Gastrocnemius medialis (tissue), 4 donors: Measurements from ENCODE around the gene ANKRD24. TPM values are rescaled to one million over a fixed set of nuclear protein-coding genes. Genes with fewer than 3 reads are reported as not detected.
"Not testable (repeated sequence)": the region's sequence is repeated elsewhere in the genome, so short reads cannot be mapped to it uniquely, and the experiment has no call there.

Experiments
- ATAC-seq, 2 donors: fragments of 150-250 bp; one replicate each; pipeline ENCODE4 v1.9.1; 2016
- DNase-seq, 2 donors: peaks; one replicate each; pipeline ENCODE4 v3.0.0-alpha.2; 2019
- H3K27ac ChIP-seq, 4 donors: fragments of 200-600 bp; sonication (generic); 1 replicate in 1 of 4; 2 replicates in 3 of 4; pipeline ENCODE4 v1.5.1; 2016 to 2018; ENCODE audit warnings: mild to moderate bottlenecking in 2 of 4, moderate library complexity in 1 of 4
- H3K27me3 ChIP-seq, 3 donors: fragments of 200-600 bp; sonication (generic) in 2 of 3; 1 replicate in 1 of 3; 2 replicates in 2 of 3; pipeline versions ENCODE4 v1.5.1 to v1.6.0; 2016 to 2019; ENCODE audit warnings: mild to moderate bottlenecking in 1 of 3, moderate library complexity in 1 of 3
- H3K36me3 ChIP-seq, 2 donors: fragments of 200-600 bp; sonication (generic) in 1 of 2; one replicate each; pipeline ENCODE4 v1.5.1; 2017 to 2018
- H3K4me1 ChIP-seq, 2 donors: fragments of 200-600 bp; sonication (generic) in 1 of 2; one replicate each; pipeline ENCODE4 v1.5.1; 2016 to 2017; ENCODE audit warnings: mild to moderate bottlenecking in 2 of 2
- H3K4me3 ChIP-seq, 4 donors: fragments of 200-600 bp; sonication (generic) in 3 of 4; 1 replicate in 1 of 4; 2 replicates in 3 of 4; pipeline ENCODE4 v1.5.1; 2016 to 2019; ENCODE audit warnings: mild to moderate bottlenecking in 2 of 4
- H3K9me3 ChIP-seq, 3 donors: fragments of 200-600 bp; sonication (generic) in 2 of 3; 1 replicate in 1 of 3; 2 replicates in 2 of 3; pipeline ENCODE4 v1.5.1; 2016 to 2019
- CTCF ChIP-seq, 5 experiments: fragments of 450-650 bp in 3 of 5; fragments of 200-600 bp in 2 of 5; sonication (generic) in 2 of 5; IDR thresholded peaks in 4 of 5; conservative IDR thresholded peaks in 1 of 5; 1 replicate in 4 of 5; 2 replicates in 1 of 5; pipeline ENCODE4 v1.5.1; 2016 to 2019; ENCODE audit warnings: antibody characterized with exemption in 5 of 5, mild to moderate bottlenecking in 3 of 5, moderate library complexity in 3 of 5
- POLR2A ChIP-seq, 2 donors: fragments of 450-650 bp; IDR thresholded peaks; one replicate each; pipeline ENCODE4 v1.6.1; 2017; ENCODE audit warnings: antibody characterized with exemption in 2 of 2, mild to moderate bottlenecking in 2 of 2, moderate library complexity in 2 of 2
- in situ Hi-C, 4 donors: fragments of 200-750 bp; cut with MboI; loops; one replicate each; pipeline versions ENCODE4 v1.15.0 to v1.8.0; 2017; ENCODE audit warnings: low sequenced_read_pairs in 4 of 4
- intact Hi-C: fragments of 100-400 bp; cut with DNase I; formaldehyde crosslinking; loops from one replicate; pipeline ENCODE4 v1.15.1; 2023; ENCODE audit warnings: low total_unique reads
- total RNA-seq, 4 donors: library from RNA; depleted of rRNA; stranded (reverse); fragments of >200 nt; gene quantifications; one replicate each; pipeline versions ENCODE4 v1.1.0 to v1.2.3, GENCODE V29; 2016

ANKRD24 gene
- total RNA-seq, 4 donors from 2014 or later: 0.13 to 3.0 (median 0.45) TPM

DNA sequence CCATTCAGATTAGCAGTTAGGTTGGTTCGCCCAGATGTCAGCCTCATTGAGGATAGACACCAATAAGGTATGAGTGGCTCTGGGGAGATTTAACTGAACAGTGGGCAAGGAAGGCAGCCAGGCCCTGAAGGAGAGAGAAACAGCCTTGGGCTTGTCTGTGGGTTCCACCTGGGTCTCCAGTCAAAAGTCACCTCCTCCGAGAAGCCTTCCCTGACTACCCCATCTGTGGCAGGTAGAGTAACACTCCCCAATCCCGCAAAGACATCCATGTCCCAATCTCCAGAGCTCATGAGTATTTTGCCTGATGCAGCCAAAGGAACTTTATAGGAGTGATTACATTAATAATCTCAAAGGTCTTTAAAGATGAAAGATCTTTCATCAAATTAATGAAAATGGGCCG is 56.3 kb downstream of the ANKRD24 start:
- ATAC-seq: no peak
- Histone ChIP-seq H3K4me1 (no peaks in the 10 kb centered on the region), H3K27me3 (peaks cover 0 to 16% (median under 1%) of the 10 kb centered on the region in 3 donors), H3K27ac (no peak overlapping the region), H3K4me3 (no peak overlapping the region), H3K36me3 (no peaks in the 10 kb centered on the region), H3K9me3 (no peaks in the 10 kb centered on the region)
- DNase-seq: no peak
- in situ Hi-C loops (no loop called here), intact Hi-C loops (no loop called here)
- TF ChIP-seq CTCF (IDR thresholded peaks at IDR 0.05 in 4 of 5, conservative IDR thresholded peaks at IDR 0.05 in 1 of 5) (no peak), POLR2A (IDR thresholded peaks at IDR 0.05) (no peak)

GRCh38 chr19:4241824-4242430 is 59.4 kb downstream of the ANKRD24 start:
- H3K4me1 ChIP-seq: peaks cover 0 to 5% of the 10 kb centered on the region in 2 donors
- no peak overlapping the region for H3K27ac ChIP-seq
- TF ChIP-seq CTCF (IDR thresholded peaks at IDR 0.05 in 4 of 5, conservative IDR thresholded peaks at IDR 0.05 in 1 of 5) (no peak), POLR2A (IDR thresholded peaks at IDR 0.05) (no peak)
- no peak for DNase-seq
- no peaks in the 10 kb centered on the region for H3K36me3 ChIP-seq
- H3K9me3 ChIP-seq: no peaks in the 10 kb centered on the region
- in situ Hi-C loops (no loop called here), intact Hi-C loops (no loop called here)
- no peak overlapping the region for H3K4me3 ChIP-seq
- peaks cover 0 to 13% (median 0%) of the 10 kb centered on the region in 3 donors for H3K27me3 ChIP-seq
- no peak for ATAC-seq

- H3K9me3 ChIP-seq, DNase-seq, H3K27ac ChIP-seq, in situ Hi-C loops, ATAC-seq, H3K27me3 ChIP-seq: not testable (repeated sequence)
- H3K4me3 ChIP-seq: peak overlapping the region in 1 of 4 donors; percentile 86
- intact Hi-C loops: loop anchor here (1.0 to 2.0 kb wide), 3 partner anchors 64 to 211 kb away; partner anchors contain the start of genes ANKRD24, SH3GL1, SIRT6 and UBXN6
- peaks cover 0 to 22% of the 10 kb centered on the region in 2 donors for H3K36me3 ChIP-seq
- peaks cover 7 to 11% of the 10 kb centered on the region in 2 donors for H3K4me1 ChIP-seq
Observed at GRCh38 chr19:4245938-4246337, 63.4 kb downstream of the ANKRD24 start.

GRCh38 chr19:4246767-4247593 is 64.5 kb downstream of the ANKRD24 start, which contains the start of gene YJU2:
Gene YJU2, plus strand, starts transcription at chr19:4247080. Its CDS starts 67 bp downstream, at chr19:4247147.
- ATAC-seq (peak; percentile 99), DNase-seq (peak; percentile 98 to 99)
- peaks cover 0 to 32% of the 10 kb centered on the region in 2 donors for H3K36me3 ChIP-seq
- no peaks in the 10 kb centered on the region for H3K9me3 ChIP-seq
- H3K27ac ChIP-seq: peak within 1 kb of the TSS; percentile 85 to 99 (median 95)
- intact Hi-C loops (loop anchor here (1.0 to 2.0 kb wide), 5 partner anchors 65 to 210 kb away; partner anchors contain the start of genes ANKRD24, MAP2K2, MPND and SH3GL1), in situ Hi-C loops (no loop called here)
- H3K27me3 ChIP-seq: peaks cover 0 to 3% (median 0%) of the 10 kb centered on the region in 3 donors
- H3K4me3 ChIP-seq: peak within 1 kb of the TSS; percentile 57 to 87 (median 76)
- H3K4me1 ChIP-seq: peaks cover 7 to 11% of the 10 kb centered on the region in 2 donors
- TF ChIP-seq POLR2A (IDR thresholded peaks at IDR 0.05): peak; percentile 36 to 42
- peak in 4 of 5 experiments; percentile 23 to 38 (median 34) for TF ChIP-seq CTCF (IDR thresholded peaks at IDR 0.05 in 4 of 5, conservative IDR thresholded peaks at IDR 0.05 in 1 of 5)

GRCh38 chr19:4256563-4256962 is 74.1 kb downstream of the ANKRD24 start:
- H3K4me3 ChIP-seq: no peak overlapping the region
- H3K27ac ChIP-seq: no peak overlapping the region
- in situ Hi-C loops: loop anchor here in 3 of 4 donors (25.0 kb wide), 3 partner anchors 156 to 381 kb away; partner anchors contain the start of genes CHAF1A (in 1 of the 3), SH3GL1 (in 1 of the 3) and TNFAIP8L1 (in 1 of the 3)
- H3K4me1 ChIP-seq: no peaks in the 10 kb centered on the region
- no peaks in the 10 kb centered on the region for H3K27me3 ChIP-seq
- DNase-seq: no peak
- intact Hi-C loops: no loop called here
- peaks cover 8 to 88% of the 10 kb centered on the region in 2 donors for H3K36me3 ChIP-seq
- ATAC-seq: no peak
- no peak for TF ChIP-seq POLR2A (IDR thresholded peaks at IDR 0.05)
- no peak for TF ChIP-seq CTCF (IDR thresholded peaks at IDR 0.05 in 4 of 5, conservative IDR thresholded peaks at IDR 0.05 in 1 of 5)
- no peaks in the 10 kb centered on the region for H3K9me3 ChIP-seq
